Measurements from ENCODE around the gene ARL14EPL. TPM values are rescaled to one million over a fixed set of nuclear protein-coding genes. Genes with fewer than 3 reads are reported as not detected.

ARL14EPL gene
- total RNA-seq, 1 donor from 2014 or later, result 0.20 TPM

Other genes with a start within 250 kb of the ARL14EPL start
- gene CDO1, start 215.8 kb upstream of the ARL14EPL start, total RNA-seq, result 0.17 and 0.55 TPM in 2 replicates
- gene ATG12, start 190.9 kb upstream of the ARL14EPL start, total RNA-seq, result 41.9 and 42.2 TPM in 2 replicates
- gene AP3S1, start 190.5 kb upstream of the ARL14EPL start, total RNA-seq, result 67.5 and 77.8 TPM in 2 replicates
- gene LVRN, start 70.0 kb upstream of the ARL14EPL start, total RNA-seq, result 0.30 TPM in 1 of 2 replicates, not detected in the other
- gene COMMD10, start 52.6 kb downstream of the ARL14EPL start, total RNA-seq, result 42.1 and 72.8 TPM in 2 replicates

All from renal cortical epithelial cell (primary cell).